DND-41 (cell line): ENCODE results near the gene PRRX2.

Experiments used
- CTCF ChIP-seq: IDR thresholded peaks from 2 replicates; pipeline ENCODE4 v1.5.1; 2012; ENCODE audit warnings: borderline replicate concordance, low read length, moderate library complexity, mild to moderate bottlenecking; ENCODE audit not compliant: poor library complexity, severe bottlenecking; ENCODE audit errors: extremely low read depth
- EZH2 ChIP-seq: IDR thresholded peaks from 3 replicates; pipeline ENCODE4 v1.6.1; 2012; ENCODE audit warnings: borderline replicate concordance, low read depth, mild to moderate bottlenecking, moderate library complexity, low read length, inconsistent platforms; ENCODE audit not compliant: severe bottlenecking

DNA sequence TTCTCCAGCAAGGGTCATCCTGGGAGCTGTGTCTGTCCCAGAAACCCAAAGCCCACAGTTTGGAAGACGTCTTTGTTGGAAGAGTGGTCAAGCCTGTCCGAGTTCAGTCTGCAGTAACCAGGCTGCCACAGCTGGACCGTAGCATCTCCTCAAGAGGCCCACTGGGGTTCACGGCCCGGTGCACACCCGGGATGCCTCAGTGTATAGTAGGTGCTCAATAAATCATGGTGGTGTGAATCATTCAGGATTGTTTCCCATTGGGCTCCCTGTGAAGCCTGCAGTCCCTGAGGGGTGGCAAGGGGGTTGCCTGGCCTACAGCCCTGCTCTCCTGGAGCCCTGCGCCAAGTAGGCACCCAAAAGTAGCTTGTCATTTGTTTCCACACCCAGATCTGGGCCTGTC, 10.3 kb upstream of the PRRX2 start:
- TF ChIP-seq CTCF (no peak), EZH2 (no peak)
